HG03432 (cell line): ENCODE data around the gene ADGRG1.
"Not testable (repeated sequence)": the region's sequence is repeated elsewhere in the genome, so short reads cannot be mapped to it uniquely, and the experiment has no call there.

Experiments
- ATAC-seq: cut with Tn5 transposase; IDR thresholded peaks from one replicate; pipeline ENCODE4 v1.9.1; 2021; ENCODE audit warnings: mild to moderate bottlenecking, moderate library complexity; ENCODE audit not compliant: unreplicated experiment

ADGRG1 gene

DNA sequence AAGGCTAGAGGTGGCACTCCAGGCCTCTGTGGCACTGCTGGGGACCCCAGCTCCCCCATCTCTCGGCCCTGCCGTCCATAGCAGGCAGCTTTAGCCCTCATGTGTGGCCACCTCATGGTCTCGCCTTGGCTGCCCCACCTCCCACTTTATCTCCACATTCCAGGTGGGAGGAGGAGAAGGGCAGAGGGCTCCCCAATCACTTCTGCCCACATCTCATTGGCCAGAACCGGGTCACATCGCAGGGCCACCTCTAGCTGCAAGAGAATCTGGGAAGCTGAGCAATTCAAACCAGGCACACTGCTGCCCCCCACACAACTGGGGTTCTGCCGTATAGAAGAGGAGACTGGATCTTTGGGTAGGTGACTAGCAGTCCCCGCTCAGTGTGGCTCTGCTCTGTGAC is 67.8 kb downstream of the ADGRG1 start:
- ATAC-seq = no peak

DNA sequence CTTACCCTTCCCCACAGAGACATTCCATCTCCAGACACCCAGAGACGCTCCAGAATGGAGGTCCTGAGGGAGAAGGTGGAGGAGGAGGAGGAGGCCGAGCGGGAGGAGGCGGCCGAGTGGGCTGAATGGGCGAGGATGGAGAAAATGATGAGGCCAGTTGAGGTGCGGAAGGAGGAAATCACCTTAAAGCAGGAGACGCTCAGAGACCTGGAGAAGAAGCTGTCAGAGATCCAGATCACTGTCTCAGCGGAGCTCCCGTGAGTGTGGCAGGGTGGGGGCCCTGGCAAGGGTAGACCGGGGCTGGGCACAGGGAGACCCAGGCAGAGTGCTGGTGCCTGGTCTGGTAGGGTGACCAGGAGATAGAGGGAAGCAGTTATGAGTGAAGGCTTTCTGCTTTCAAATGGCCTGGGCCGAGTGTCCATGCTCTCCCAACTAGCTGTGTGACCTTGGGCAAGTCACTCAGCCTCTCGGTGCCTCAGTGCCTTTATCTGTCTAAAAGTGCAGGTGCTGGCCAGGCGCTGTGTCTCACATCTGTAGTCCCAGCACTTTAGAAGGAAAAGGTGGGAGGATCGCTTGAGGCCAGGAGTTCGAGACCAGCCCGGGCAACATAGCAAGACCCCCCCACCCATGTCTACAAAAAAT is 69.6 kb downstream of the ADGRG1 start:
- ATAC-seq = no peak

DNA sequence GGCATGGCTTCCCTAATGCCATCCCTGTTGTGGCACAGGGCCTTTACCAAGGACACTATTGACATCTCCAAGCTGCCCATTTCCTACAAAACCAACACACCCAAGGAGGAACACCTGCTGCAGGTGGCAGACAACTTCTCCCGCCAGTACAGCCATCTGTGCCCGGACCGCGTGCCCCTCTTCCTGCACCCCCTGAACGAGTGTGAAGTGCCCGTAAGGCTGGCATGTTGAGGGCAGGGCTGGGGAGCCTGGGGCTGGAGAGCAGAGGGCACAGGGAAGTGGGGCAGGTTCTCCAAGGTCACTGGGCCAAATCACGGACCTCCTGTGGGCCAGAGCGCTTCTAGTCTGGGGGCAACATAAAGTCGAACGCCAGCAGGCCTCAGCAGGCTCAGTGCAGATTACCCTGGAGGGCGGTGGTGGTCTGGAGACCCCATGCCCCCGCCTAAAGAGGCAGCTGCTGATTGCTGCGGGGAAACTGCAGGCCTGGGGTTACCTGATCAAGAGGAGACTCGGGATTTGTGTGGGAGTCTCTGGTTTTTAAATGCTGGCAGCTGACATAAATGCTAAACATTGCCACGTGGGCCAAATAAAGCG is 70.5 kb downstream of the ADGRG1 start:
- no peak for ATAC-seq

DNA sequence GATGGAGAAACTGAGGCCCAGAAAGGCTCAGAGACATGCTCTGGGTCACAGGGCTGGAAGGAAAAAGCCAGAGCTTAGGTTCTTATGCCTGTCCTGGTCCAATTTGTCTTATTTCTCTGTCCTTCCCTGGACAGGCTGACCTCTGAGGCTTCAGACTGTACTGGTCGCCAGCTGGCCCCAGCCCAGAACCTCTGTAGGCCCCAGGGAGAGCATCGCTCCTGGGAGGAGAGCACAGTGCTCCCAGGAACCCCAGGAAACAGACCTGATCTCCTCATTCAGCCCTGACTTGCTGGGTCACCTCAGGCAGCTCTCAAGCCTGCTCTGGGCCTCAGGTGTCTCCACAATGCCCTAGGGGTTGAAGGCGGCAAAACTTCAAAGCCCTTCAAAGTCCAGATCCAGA is 71.1 kb downstream of the ADGRG1 start:
- no peak for ATAC-seq

DNA sequence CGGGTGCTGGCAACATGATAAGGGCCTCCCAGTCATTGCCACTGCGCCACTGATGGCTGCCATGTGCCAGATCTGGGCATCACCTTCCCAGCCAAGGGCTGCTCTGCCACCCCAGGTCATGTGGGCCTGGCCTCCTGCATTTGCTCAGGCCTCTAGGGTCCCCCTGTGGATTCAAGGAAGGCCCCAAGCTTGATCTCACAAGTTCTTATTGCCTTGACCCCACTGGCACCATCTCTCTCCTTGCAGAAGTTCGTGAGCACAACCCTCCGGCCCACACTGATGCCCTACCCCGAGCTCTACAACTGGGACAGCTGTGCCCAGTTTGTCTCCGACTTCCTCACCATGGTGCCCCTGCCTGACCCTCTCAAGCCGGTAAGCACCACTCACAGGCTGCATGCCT is 71.5 kb downstream of the ADGRG1 start:
- no peak for ATAC-seq

DNA sequence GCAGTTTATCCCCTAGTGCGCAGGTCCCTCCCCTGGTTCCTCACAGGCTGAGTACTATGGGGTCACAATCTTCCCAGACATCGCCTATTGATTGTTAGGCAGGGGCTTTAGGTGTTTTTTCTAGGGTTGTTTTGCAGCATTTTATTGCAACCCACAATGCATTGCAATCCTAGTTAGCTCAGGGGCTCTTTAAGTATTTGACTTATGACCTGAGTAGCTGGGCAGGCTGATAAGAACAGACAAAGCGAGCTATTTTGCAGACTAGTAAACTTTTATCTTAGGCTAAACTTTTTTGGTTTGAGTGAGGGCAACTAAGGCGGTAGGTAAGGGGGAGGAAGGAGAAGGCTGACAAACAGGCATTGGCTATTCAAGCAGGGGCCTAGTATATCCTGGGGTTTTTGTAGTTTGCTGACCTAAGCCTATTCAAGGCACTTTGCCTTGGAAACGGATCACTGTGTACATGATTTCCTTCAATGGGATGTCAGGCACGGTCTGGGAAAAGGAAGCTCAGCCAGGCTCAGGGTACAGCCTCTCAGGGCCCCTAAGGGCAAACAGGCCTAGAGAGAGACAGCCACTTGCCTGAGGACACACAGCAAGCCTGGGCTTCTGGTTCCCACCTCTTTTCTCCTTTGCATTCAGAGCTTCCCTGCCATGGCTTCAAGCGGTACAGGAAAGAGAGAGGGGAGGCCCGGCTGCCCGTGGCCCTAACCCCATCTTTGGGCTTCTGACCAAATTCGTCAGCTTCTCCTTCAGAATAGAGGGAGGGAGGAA is 72.5 kb downstream of the ADGRG1 start:
- no peak for ATAC-seq

DNA sequence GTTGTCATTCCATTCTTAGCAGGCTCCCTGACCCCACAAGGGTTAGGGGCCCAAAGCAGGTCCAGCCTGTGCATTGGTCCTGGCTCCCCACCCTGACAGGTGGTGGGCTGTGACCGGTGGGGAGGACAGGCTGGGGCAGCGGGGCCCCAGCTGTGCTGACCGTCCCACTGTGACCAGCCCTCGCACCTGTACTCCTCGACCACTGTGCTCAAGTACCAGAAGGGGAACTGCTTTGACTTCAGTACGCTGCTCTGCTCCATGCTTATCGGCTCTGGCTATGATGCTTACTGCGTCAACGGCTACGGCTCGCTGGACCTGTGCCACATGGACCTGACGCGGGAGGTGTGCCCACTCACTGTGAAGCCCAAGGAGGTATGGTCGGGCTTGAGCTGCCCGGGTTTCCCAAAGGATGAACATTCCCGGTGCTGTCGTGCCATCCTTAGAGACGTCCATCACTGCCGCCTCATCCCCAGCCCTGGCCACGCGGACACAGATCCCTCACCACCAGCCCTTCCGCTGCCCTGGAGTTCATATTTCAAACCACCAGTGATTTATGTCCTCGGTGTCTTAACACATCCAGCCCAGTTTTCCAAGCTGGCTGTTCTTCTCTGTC is 73.4 kb downstream of the ADGRG1 start:
- no peak for ATAC-seq

DNA sequence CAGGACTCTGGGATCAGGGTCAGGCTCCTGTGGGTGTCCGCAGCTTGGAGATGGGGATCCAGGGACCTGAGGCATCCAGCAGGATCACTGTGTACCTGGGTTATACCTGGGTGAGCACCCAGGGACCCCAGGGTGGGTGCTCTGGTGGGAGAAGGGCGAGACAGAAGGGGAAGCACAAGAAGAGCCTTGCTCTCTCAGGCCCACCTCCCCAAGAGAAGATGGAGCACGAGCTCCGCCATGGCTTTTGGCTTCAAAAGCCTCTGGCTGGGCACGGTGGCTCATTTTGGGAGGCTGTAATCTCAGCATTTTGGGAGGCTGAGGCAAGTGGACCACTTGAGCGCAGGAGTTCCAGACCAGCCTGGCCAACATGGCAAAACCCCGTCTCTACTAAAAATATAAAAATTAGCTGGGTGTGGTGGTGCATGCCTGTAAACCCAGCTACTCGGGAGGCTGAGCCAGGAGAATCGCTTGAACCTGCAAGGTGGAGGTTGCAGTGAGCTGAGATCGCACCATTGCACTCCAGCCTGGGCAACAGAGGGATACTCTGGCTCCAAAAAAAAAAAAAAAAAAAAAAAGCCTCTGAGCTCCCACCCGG is 75.1 kb downstream of the ADGRG1 start:
- ATAC-seq = no peak

DNA sequence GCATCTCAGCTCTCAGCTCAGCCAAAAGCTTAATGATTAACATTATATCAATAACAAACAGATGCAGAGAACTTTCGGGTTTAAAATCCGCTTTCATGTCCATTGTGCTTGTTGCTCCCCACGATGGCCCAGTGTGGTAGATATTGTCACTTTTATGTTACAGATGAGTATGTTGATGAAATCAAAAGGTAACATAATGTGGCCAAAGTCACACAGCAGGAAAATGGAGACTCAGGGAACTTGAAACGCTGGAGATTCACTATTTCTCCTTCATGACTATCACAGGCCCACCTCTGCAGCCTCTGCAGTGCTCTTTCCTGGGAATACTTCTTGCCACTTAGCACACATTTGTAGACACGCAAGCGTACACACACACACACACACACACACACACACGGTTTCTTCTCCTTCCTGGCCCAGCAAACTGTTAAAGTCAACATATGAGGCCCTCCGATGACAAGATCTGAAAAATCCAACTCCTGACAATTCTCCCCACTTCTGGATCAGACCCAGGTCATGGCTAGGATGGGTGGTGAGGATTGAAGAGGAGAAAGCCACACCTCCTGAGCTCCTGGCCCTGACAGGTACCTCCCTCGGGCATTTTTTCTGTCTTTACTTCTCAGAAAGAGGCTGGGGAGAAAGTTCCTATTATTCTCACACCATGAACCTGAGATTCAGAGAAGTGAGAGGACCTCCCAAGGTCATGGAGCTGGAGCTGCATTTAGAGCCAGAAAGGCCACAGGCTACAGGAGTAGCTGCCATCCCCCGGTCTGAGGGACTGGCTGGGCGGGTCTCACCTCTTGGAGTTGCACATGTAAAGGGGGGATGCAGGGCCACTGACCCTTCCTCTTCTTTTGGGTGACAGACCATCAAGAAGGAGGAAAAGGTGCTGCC is 75.8 kb downstream of the ADGRG1 start:
- ATAC-seq = no peak

DNA sequence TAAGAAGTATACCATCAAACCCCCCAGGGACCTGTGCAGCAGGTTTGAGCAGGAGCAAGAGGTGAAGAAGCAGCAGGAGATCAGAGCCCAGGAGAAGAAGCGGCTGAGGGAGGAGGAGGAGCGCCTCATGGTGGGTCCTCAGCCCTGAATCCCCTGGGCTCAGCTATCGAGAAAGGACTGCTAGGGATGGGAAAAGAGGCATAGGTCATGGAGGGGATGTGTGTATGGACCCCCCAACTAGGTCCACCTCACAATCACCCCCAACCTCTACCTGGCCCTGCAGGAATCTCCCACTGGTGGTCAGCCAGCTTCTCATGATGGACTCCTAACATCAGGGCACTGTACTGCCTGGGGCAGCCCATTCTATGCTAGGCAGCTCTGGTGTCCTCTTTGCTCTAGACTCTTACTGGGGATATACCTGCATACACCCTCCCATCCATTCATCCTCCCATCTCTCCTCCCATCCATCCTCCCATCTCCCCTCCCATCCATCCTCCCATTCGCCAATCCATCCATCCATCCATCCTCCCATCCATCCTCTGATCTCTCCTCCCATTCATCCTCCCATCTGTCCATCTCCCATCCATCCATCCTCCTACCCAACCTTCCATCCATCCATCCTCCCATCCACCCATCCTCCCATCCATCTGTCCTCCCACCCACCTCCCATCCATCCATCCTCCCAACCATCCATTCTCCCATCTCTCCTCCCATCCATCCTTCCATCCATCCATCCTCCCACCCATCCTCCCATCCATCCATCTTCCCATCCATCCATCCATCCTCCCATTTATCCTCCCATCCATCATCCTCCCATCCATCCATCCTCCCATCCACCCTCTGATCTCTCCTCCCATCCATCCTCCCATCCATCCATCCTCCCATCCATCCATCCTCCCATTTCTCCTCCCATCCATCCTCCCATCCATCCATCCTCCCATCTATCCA is 76.7 kb downstream of the ADGRG1 start:
- no peak for ATAC-seq

DNA sequence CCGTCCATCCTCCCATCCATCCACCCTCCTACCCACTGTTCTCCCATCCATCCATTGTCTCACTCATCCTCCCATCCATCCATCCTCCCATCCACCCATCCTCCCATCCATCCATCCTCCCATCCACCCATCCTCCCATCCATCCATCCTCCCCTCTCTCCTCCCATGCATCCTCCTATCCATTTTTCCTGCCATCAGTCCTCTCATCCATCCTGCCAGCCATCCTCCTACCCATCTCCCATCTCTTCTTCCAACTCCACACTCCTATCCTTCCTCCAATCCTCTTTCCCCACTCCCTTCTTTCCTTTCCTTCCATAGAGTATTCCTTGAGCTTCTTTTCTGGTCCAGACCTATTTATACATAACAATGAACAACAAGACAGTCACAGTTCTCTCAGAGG is 78.3 kb downstream of the ADGRG1 start:
- ATAC-seq = no peak

DNA sequence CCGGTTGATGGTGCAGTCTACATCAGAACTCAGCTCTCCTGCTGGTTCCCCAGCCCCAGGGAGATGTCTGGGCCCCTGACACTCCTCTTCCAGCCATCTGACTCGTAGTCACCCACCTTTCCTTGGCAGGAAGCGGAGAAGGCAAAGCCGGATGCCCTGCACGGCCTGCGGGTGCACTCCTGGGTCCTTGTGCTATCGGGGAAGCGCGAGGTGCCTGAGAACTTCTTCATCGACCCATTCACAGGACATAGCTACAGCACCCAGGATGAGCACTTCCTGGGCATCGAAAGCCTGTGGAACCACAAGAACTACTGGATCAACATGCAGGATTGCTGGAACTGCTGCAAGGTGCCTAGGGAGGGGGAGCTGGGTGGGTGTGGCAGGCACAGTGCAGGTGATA is 78.9 kb downstream of the ADGRG1 start:
- ATAC-seq = no peak

DNA sequence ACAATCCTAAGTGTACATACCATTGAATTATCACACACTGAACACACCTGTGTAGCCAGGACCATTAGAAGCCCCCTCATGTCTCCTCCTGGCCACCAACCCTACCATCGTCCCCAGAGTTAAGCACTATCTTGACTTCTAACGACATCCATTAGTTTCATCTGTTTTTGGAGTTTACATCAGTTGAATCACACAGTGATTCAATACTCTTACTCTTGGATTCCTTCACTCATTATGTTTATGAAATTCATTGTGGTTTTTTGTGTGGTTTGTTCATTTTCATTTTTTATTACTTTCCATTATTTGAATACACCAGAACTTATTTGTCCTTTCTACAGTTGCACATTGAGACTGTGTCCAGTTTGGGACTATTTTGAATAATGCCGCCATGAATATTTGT is 79.7 kb downstream of the ADGRG1 start:
- no peak for ATAC-seq

DNA sequence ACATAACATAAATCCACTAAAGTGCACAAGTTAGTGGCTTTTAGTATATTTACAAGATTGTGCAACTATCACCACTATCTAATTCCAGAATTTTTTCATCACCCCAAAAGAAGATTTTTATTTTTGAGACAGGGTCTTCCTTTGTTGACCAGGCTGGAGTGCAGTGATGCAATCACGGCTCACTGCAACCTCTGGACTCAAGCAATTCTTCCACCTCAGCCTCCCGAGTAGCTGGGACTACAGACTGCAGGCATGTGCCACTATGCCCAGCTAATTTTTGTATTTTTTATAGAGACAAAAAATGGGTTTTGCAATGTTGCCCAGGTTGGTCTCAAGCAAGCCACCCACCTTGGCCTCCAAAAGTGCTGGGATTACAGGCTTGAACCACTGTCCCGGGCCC is 81.2 kb downstream of the ADGRG1 start:
- no peak for ATAC-seq

DNA sequence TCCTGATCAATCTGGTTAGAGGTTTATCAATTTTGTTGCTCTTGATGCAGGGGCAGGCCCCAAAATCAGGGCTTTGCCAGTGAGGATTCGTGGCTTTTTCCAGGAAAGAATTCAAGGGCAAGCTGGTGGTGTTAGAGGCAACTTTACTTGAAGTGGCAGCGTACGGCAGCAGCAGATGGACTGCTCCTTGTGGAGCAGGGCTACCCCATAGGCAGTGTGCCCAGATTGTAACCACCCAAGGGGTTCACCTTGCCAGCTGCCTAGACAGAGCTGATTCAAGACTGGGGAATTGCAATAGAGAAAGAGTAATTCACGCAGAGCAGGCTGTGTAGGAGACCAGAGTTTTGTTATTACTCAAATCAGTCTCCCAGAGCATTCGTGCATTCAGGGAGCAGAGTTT is 82.9 kb downstream of the ADGRG1 start:
- ATAC-seq = no peak

DNA sequence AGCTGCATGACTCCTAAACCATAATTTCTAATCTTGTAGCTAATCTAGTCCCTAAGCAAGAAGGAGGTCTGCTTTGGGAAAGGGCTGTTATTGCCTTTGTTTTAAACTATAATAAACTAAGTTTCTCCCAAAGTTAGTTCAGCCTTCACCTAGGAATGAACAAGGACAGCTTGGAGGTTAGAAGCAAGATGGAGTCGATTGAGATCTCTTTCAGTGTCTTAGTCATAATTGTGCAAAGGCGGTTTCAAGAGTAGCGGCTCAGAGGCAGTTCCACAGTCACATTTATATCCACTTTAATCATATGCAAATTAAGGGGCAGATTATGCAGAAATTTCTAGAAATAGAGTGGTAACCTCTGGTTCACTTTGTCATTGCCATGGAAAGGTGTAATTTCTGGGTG is 83.6 kb downstream of the ADGRG1 start:
- ATAC-seq = no peak

DNA sequence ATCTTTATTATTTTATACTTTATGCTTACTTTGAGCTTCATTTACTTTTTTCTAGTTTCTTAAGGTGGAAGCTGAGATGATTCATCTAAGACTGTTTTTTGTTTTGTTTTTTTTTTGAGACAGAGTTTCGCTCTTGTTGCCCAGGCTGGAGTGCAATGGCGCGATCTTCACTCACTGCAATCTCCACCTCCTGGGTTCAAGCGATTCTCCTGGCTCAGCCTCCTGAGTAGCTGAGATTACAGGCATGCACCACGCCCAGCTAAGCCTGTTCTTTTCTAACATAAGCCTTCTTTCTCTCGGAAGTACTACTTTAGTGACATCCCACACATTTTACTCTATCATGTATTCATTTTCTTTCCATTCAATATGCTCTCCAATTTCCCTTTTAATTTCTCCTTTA is 84.1 kb downstream of the ADGRG1 start:
- not testable (repeated sequence) for ATAC-seq

DNA sequence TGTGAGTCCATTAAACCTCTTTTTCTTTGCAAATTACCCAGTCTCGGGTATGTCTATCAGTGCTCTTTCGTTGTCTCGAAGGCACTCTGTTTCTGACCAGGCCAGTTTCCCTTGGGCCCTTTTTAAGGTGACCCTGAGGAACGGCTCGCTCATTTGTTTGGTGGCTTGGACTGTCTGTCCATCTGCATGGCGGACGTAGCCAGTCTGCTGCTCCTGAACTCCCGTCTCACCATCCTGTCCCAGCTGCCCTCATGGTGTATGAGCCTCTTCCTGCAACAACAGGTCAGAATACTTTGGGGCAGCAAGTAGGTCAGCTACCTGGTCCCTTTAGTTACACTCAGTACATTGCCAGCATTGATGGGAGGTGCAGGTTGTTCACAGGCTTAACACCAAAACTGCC is 85.2 kb downstream of the ADGRG1 start:
- ATAC-seq = no peak

DNA sequence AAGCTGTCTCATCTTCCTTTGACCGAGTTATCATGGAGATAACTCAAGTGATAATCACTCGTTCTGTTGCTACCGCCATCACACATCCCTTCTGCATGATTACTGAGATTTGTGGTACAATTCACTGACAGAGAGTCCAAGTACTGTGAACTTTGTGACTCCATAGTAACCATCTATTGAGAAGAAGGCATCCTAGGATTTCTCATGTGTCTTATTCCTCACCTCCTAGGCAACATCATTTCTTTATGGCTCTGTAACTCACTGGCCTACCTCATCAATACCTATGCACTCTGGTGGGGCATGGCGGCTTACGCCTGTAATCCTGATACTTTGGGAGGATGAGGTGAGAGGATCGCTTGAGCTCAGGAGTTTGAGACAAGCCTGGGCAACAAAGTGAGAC is 85.6 kb downstream of the ADGRG1 start:
- no peak for ATAC-seq
